Stromal cell of bone marrow (primary cell): ENCODE results near the gene BTBD17.
"Not testable (repeated sequence)": the region's sequence is repeated elsewhere in the genome, so short reads cannot be mapped to it uniquely, and the experiment has no call there.

Experiments
- DNase-seq: peaks from one replicate; pipeline ENCODE4 v3.0.0-alpha.2; 2012; ENCODE audit warnings: low read depth

Gene BTBD17

GRCh38 chr17:74361230-74362068 is at the start of gene BTBD17:
BTBD17 (minus strand) TSS chr17:74361868; CDS start chr17:74361819, 49 bp downstream.
- DNase-seq, result no peak

- DNase-seq, result no peak
Measured at GRCh38 chr17:74410001-74410443, 48.4 kb upstream of the BTBD17 start.

GRCh38 chr17:74408815-74409214 is 47.1 kb upstream of the BTBD17 start:
- DNase-seq, result no peak

- no peak for DNase-seq
Measured at GRCh38 chr17:74408262-74408661, 46.6 kb upstream of the BTBD17 start.

- no peak for DNase-seq
Measured at GRCh38 chr17:74407384-74407783, 45.7 kb upstream of the BTBD17 start.

GRCh38 chr17:74405311-74405710 is 43.6 kb upstream of the BTBD17 start:
- not testable (repeated sequence) for DNase-seq

- DNase-seq, result no peak
Measured at GRCh38 chr17:74404789-74405188, 43.1 kb upstream of the BTBD17 start.

- DNase-seq, result no peak
Measured at GRCh38 chr17:74404218-74404617, 42.5 kb upstream of the BTBD17 start.

- DNase-seq, result no peak
Measured at GRCh38 chr17:74403512-74404137, 42.0 kb upstream of the BTBD17 start.

GRCh38 chr17:74402048-74402447 is 40.4 kb upstream of the BTBD17 start:
- no peak for DNase-seq

- DNase-seq, result no peak
Measured at GRCh38 chr17:74396567-74396966, 34.9 kb upstream of the BTBD17 start.

GRCh38 chr17:74394977-74395376 is 33.3 kb upstream of the BTBD17 start:
- DNase-seq, result no peak

GRCh38 chr17:74394275-74394950 is 32.7 kb upstream of the BTBD17 start:
- no peak for DNase-seq

GRCh38 chr17:74393346-74393942 is 31.8 kb upstream of the BTBD17 start:
- DNase-seq, result no peak

GRCh38 chr17:74392848-74393247 is 31.2 kb upstream of the BTBD17 start:
- no peak for DNase-seq

- DNase-seq, result no peak
Measured at GRCh38 chr17:74391771-74392170, 30.1 kb upstream of the BTBD17 start.

- DNase-seq, result no peak
Measured at GRCh38 chr17:74390680-74391653, 29.3 kb upstream of the BTBD17 start.

GRCh38 chr17:74389937-74390679 is 28.4 kb upstream of the BTBD17 start:
- DNase-seq, result no peak

- DNase-seq, result no peak
Measured at GRCh38 chr17:74389084-74389753, 27.6 kb upstream of the BTBD17 start.
